OCI-LY7 (cell line): ENCODE measurements around the gene GPR21. TPM values are rescaled to one million over a fixed set of nuclear protein-coding genes. Genes with fewer than 3 reads are reported as not detected.

Experiments
- BruUV-seq: library from RNA; stranded (reverse); fragments of 400-500 nt; replicated peaks from 2 replicates; lab custom pipeline; 2021; lab: Mats Ljungman, UMichigan
- CTCF ChIA-PET: fragments of 300-600 bp; sonication (Branson Sonifier 250); formaldehyde crosslinking; loops from one replicate; lab custom pipeline; 2022; ENCODE audit warnings: antibody characterized with exemption; ENCODE audit not compliant: unreplicated experiment; lab: Charles Lee
- POLR2A ChIA-PET: fragments of 300-600 bp; sonication (Branson Sonifier 250); formaldehyde crosslinking; loops from one replicate; lab custom pipeline; 2022; ENCODE audit warnings: antibody characterized with exemption; lab: Charles Lee
- DNase-seq: peaks from one replicate; pipeline ENCODE4 v3.0.0-alpha.2; 2015; ENCODE audit warnings: low spot score
- H2AFZ ChIP-seq: fragments of 200-600 bp; sonication (generic), shearing (Covaris generic); 2 replicates; pipeline ENCODE4 v1.6.1; 2014; ENCODE audit warnings: mild to moderate bottlenecking, antibody characterized with exemption, low read length, moderate library complexity
- H3K27ac ChIP-seq: fragments of 200-600 bp; sonication (generic); 2 replicates; pipeline ENCODE4 v1.5.1; 2014; ENCODE audit warnings: mixed run types, low read depth, mild to moderate bottlenecking, moderate library complexity, low read length, inconsistent platforms; ENCODE audit not compliant: poor library complexity, severe bottlenecking
- H3K36me3 ChIP-seq: fragments of 200-600 bp; sonication (generic); 2 replicates; pipeline ENCODE4 v1.6.1; 2014; ENCODE audit warnings: mild to moderate bottlenecking, antibody characterized with exemption, low read length, moderate library complexity, mixed read lengths; ENCODE audit not compliant: insufficient read depth
- H3K4me1 ChIP-seq: fragments of 200-600 bp; sonication (generic); 2 replicates; pipeline ENCODE4 v1.5.1; 2014; ENCODE audit warnings: mild to moderate bottlenecking, low read length; ENCODE audit not compliant: insufficient read depth, poor library complexity, severe bottlenecking
- H3K4me2 ChIP-seq: fragments of 200-600 bp; sonication (generic); 2 replicates; pipeline ENCODE4 v1.6.1; 2014; ENCODE audit warnings: mild to moderate bottlenecking, low read length
- H3K4me3 ChIP-seq: fragments of 200-600 bp; sonication (generic); 2 replicates; pipeline ENCODE4 v1.5.1; 2014; ENCODE audit warnings: mild to moderate bottlenecking, low read depth, low read length; ENCODE audit not compliant: poor library complexity, severe bottlenecking
- H3K79me2 ChIP-seq: fragments of 200-600 bp; sonication (generic); 2 replicates; pipeline ENCODE4 v1.6.1; 2016; ENCODE audit warnings: low read depth, mild to moderate bottlenecking, low read length, moderate library complexity, mixed read lengths; ENCODE audit not compliant: insufficient read depth
- H3K9me2 ChIP-seq: fragments of 200-600 bp; sonication (generic); 2 replicates; pipeline ENCODE4 v1.6.1; 2016; ENCODE audit warnings: mild to moderate bottlenecking, low read length, mixed read lengths; ENCODE audit not compliant: insufficient read depth
- H3K9me3 ChIP-seq: fragments of 200-600 bp; sonication (generic); 2 replicates; pipeline ENCODE4 v1.6.1; 2014; ENCODE audit warnings: mild to moderate bottlenecking, mixed run types, low read length, mixed read lengths
- H4K20me1 ChIP-seq: fragments of 200-600 bp; sonication (generic); 2 replicates; pipeline ENCODE4 v1.6.1; 2014; ENCODE audit warnings: mild to moderate bottlenecking, antibody characterized with exemption, low read length, moderate library complexity, mixed read lengths; ENCODE audit not compliant: insufficient read depth
- CTCF ChIP-seq: fragments of 200-600 bp; sonication (generic); conservative IDR thresholded peaks from 2 replicates; pipeline ENCODE4 v1.5.1; 2014; ENCODE audit warnings: mild to moderate bottlenecking, antibody characterized with exemption, low read length, moderate library complexity, mixed read lengths
- EZH2phosphoT487 ChIP-seq: fragments of 200-600 bp; sonication (generic); IDR thresholded peaks from 2 replicates; pipeline ENCODE4 v1.6.1; 2018; ENCODE audit warnings: low read depth, borderline replicate concordance, mild to moderate bottlenecking, mixed run types, antibody characterized with exemption, low read length, moderate library complexity, mixed read lengths
- intact Hi-C: fragments of 100-400 bp; cut with micrococcal nuclease; formaldehyde crosslinking; loops from one replicate; pipeline ENCODE4 v1.10.0; 2022; ENCODE audit not compliant: unreplicated experiment
- total RNA-seq, 2 experiments: library from RNA; depleted of rRNA in 1 of 2; stranded (reverse); fragments of >200 nt in 1 of 2; shearing (Covaris generic) in 1 of 2; gene quantifications; 2 replicates each; pipeline ENCODE4 v1.2.3, GENCODE V29; 2014 to 2022

The GPR21 gene
- total RNA-seq, 2 experiments from 2014 or later: 0.25 TPM; not detected in 1

- Histone ChIP-seq H3K4me3 (no peak overlapping the region), H2AFZ (no peak overlapping the region), H3K36me3 (peaks cover 8% of the 10 kb centered on the region; the same call in 1 of the 2 replicates), H3K79me2 (no peaks in the 10 kb centered on the region), H3K9me3 (no peaks in the 10 kb centered on the region), H3K9me2 (no peaks in the 10 kb centered on the region), H3K4me2 (no peak overlapping the region), H3K4me1 (no peaks in the 10 kb centered on the region), H4K20me1 (no peaks in the 10 kb centered on the region), H3K27ac (no peak overlapping the region)
- no peak for DNase-seq
- ChIA-PET POLR2A (interaction anchor here (1.0 kb wide), 1 partner anchor 36 kb away, joined by 3 read pairs; no protein-coding TSS in a partner anchor), CTCF (no interaction called here)
- no TSS peak for BruUV-seq
- intact Hi-C loops: no loop called here
- TF ChIP-seq CTCF (no peak), EZH2phosphoT487 (no peak)
Observed at GRCh38 chr9:123058834-123059233, 25.4 kb downstream of the GPR21 start.

DNA sequence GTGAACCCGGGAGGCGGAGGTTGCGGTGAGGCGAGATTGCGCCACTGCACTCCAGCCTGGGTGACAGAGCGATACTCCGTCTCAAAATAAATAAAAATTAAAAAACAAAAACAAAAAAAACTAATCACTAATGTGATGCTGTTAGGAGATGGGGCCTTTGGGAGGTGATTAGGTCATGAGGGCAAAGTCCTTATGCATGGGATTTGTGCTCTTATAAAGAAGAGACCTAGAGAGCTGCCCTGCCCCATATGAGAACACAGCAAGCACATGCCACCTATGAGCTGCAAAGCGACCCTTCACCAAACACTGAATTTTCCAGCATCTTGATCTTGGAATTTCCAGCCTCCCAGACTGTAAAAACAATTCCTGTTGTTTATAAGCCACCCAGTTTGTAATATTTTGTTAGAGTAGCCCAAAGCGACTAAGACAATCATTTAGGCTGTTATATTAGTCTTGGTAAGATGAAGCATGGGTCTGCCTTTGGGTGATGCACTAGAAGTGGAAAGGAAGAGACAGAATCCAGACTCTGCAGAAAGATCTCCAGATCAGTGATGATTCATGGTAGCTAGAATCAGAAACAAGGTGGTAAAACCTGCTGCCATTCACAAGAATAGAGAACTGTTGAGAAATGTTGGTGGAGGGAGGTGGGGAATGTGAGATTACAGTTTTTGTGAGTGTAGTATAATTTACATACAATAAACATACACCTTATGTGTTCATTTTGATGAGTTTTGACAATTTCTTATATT lies 26.2 kb downstream of the GPR21 start:
- POLR2A ChIA-PET: interaction anchor here (0.7 to 1.0 kb wide), 2 partner anchors 37 to 646 kb away, joined by 3 read pairs; no protein-coding TSS in a partner anchor

More for the DNA sequence above, 26.2 kb downstream of the GPR21 start:
- no peak for DNase-seq
- no peak overlapping the region for H2AFZ ChIP-seq
- H3K27ac ChIP-seq: no peak overlapping the region
- intact Hi-C loops: no loop called here
- CTCF ChIA-PET: no interaction called here
- no peak overlapping the region for H3K4me3 ChIP-seq
- no peak overlapping the region for H3K4me2 ChIP-seq
- H3K4me1 ChIP-seq: no peaks in the 10 kb centered on the region
- H3K36me3 ChIP-seq: peaks cover 6% of the 10 kb centered on the region; the same call in 1 of the 2 replicates
- no peaks in the 10 kb centered on the region for H3K9me3 ChIP-seq
- no peak for TF ChIP-seq CTCF
- no peak for TF ChIP-seq EZH2phosphoT487
- BruUV-seq: no TSS peak
- no peaks in the 10 kb centered on the region for H3K79me2 ChIP-seq
- no peaks in the 10 kb centered on the region for H3K9me2 ChIP-seq
- H4K20me1 ChIP-seq: no peaks in the 10 kb centered on the region
